ENCODE data around the gene GLB1L2. TPM values are rescaled to one million over a fixed set of nuclear protein-coding genes. Genes with fewer than 3 reads are reported as not detected.

Gene GLB1L2
- total and polyA plus RNA-seq, 2 donors = 1.5 to 8.1 TPM

DNA sequence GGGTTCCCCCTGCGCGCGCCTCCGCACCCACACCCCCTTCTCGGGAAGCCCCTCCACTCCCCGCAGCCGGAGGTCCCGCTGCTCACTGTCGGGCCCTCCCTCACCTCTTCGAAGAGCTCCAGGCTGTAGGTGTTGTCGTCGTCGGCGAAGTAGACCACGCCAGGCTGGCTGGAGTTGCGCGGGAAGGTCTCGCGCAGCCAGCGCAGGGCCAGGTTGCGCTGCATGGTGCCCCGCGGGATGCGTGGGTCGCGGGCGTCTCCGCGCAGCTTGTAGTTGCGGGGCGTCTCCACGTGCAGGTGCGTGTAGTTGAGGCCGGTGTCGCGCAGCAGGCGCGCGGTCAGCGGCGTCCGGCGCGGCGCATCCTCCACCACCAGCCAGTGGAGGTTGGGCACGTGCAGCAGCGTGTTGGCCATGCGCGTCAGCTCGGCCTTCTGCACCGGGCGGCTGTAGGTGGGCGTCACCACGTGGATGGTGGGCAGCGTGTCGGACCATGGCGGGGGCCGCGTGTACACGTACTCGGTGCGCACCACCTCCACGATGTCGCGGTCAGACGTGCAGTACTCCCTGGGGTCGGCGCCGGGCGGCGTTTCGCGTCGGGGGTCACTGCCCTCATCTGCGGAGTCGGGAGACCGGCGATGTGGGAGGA is 51.9 kb downstream of the GLB1L2 start:
- WGBS = 93% methylated on average over 78 of the region's 78 CpGs
- no peak overlapping the region for H3K4me3 ChIP-seq (ENCODE audit: low read depth, low read length)
- no peak for DNase-seq (ENCODE audit: extremely low spot score)
- no peaks in the 10 kb centered on the region for H3K36me3 ChIP-seq (ENCODE audit: insufficient read depth)
- no peaks in the 10 kb centered on the region for H3K4me1 ChIP-seq (ENCODE audit: insufficient read depth)
- H3K27ac ChIP-seq (ENCODE audit: low read depth) = no peak overlapping the region

DNA sequence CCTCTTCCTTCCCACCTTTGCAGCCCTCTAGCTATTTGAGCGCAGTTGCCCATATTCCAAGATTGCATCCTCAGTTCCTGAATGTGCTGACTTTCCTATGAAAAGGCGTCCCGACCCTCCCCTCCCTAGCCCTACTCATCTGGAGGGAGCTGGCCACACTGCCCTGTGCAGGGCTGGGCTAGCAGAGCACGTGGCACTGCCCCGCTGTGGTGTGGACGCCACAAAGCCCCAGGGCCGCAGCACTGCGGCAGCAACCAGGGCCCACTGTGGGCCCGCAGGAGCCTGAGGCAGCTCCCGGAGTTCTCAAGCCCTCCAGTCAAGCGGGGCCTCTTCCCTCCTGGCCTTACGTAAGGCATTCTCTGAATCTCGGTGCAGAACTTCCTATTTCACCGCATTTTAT is 52.6 kb downstream of the GLB1L2 start:
- Histone ChIP-seq H3K36me3 (ENCODE audit: insufficient read depth) (no peaks in the 10 kb centered on the region), H3K4me3 (ENCODE audit: low read depth, low read length) (no peak overlapping the region), H3K27ac (ENCODE audit: low read depth) (no peak overlapping the region), H3K4me1 (ENCODE audit: insufficient read depth) (no peaks in the 10 kb centered on the region)
- DNase-seq (ENCODE audit: extremely low spot score) = no peak
- 88% methylated on average over 14 of the region's 14 CpGs for WGBS

DNA sequence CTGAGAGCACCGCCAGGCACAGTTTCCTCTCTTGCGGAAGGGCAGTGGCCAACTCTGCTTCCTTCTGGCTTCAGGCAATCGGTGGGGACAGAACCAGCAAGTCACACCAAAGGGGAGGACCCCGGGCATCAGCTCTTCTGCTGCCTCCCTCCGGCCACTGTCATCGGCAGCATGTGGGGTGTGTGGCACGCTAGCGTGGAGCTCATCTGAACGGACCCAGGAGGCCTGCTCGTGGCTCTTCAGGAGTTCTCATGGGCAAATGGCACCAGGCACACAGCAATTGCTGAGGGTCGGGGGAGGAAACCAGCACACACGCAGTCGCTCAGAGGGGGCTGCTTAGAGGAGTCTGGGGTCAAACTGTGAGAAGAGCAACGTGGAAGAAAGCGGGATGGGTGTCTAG is 53.4 kb downstream of the GLB1L2 start:
- no peak overlapping the region for H3K4me3 ChIP-seq (ENCODE audit: low read depth, low read length)
- H3K36me3 ChIP-seq (ENCODE audit: insufficient read depth) = no peaks in the 10 kb centered on the region
- WGBS = 87% methylated on average over 15 of the region's 15 CpGs

DNA sequence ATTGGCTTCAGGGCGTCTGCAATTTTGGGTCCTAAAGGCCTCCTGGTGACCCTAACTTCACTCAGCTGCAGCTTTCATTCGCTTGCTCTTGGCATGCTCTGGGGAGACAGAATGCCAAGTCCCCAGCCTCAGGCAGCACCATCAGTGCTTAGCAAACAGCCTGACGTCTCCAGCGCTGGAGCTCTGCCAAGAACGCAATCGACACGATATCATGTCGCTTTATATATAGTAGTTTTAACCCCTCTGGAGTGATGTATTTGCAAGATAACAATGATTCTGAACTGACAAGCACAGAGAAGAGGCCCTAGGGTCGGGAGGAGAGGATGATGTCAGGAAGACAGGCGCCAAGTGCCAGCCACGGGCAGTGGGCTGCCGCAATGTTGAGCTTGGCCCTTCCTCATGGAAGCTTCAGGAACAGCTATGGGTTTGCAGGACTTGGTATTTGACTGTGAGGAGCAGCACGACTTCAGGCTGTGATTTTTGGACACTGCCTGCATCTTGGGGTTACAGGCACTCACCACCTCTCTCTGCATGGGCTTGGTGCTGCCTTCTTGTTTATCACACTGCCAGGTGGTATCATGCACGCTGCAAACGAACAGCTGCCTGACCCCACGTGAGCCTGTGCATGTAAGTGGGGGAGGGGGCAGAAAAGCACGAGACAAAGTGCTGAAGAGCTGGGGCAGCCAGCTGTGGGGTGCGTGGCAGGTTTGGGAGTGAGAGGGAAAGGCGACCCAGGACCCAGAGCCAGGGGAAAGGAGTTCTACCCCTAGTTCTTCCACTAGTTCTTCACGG is 54.2 kb downstream of the GLB1L2 start:
- DNase-seq (ENCODE audit: extremely low spot score) = peak; percentile 39
- Histone ChIP-seq H3K27ac (ENCODE audit: low read depth) (no peak overlapping the region), H3K4me1 (ENCODE audit: insufficient read depth) (no peaks in the 10 kb centered on the region), H3K4me3 (ENCODE audit: low read depth, low read length) (no peak overlapping the region), H3K36me3 (ENCODE audit: insufficient read depth) (no peaks in the 10 kb centered on the region)
- 28% methylated on average over 20 of the region's 20 CpGs for WGBS

More for the DNA sequence above, 53.4 kb downstream of the GLB1L2 start:
- Histone ChIP-seq H3K27ac (ENCODE audit: low read depth) (no peak overlapping the region), H3K4me1 (ENCODE audit: insufficient read depth) (no peaks in the 10 kb centered on the region)
- DNase-seq (ENCODE audit: extremely low spot score) = no peak

DNA sequence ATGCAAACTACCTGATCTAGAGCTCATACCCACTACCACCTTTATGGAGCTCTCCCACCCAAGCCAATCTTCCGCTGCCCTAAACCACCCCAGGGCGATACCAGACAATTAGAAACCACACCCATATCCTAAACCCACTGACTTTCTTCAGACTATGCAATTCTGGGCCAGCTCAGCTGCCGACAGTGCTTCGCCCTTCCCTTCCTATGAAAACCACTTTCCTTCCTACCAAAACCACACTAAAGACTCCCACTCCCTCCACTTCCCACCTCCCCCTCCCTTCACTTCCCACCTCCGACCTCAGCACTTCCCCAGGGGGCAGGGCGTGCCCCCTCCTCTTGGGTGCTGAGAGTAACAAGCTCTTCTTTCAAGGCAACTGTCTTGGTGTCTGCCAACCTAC is 55.2 kb downstream of the GLB1L2 start:
- 66% methylated on average over 6 of the region's 6 CpGs for WGBS
- Histone ChIP-seq H3K27ac (ENCODE audit: low read depth) (no peak overlapping the region), H3K36me3 (ENCODE audit: insufficient read depth) (no peaks in the 10 kb centered on the region), H3K4me1 (ENCODE audit: insufficient read depth) (no peaks in the 10 kb centered on the region), H3K4me3 (ENCODE audit: low read depth, low read length) (no peak overlapping the region)
- DNase-seq (ENCODE audit: extremely low spot score) = no peak

DNA sequence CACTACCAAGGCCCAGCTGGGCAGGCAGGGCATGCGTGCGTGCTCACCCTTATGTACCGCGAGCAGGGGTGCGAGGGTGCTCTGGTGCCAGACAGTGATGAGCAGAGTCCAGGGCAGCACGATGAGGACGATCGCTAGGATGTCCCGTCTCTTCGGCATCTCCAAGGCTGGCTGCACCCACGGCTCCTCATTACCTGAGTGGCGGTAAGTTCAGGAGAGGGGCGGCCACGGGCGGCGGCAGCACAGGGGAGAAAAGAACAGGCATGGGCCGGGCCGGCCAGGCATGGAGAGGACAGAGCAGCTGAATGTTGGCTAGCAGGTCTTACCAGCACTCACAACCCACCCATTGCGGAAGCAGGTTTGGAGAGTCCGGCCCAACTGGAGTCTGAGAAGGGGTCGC is 55.7 kb downstream of the GLB1L2 start:
- WGBS = 94% methylated on average over 21 of the region's 21 CpGs
- no peak for DNase-seq (ENCODE audit: extremely low spot score)
- no peak overlapping the region for H3K27ac ChIP-seq (ENCODE audit: low read depth)
- H3K4me1 ChIP-seq (ENCODE audit: insufficient read depth) = no peaks in the 10 kb centered on the region
- H3K36me3 ChIP-seq (ENCODE audit: insufficient read depth) = no peaks in the 10 kb centered on the region
- no peak overlapping the region for H3K4me3 ChIP-seq (ENCODE audit: low read depth, low read length)

DNA sequence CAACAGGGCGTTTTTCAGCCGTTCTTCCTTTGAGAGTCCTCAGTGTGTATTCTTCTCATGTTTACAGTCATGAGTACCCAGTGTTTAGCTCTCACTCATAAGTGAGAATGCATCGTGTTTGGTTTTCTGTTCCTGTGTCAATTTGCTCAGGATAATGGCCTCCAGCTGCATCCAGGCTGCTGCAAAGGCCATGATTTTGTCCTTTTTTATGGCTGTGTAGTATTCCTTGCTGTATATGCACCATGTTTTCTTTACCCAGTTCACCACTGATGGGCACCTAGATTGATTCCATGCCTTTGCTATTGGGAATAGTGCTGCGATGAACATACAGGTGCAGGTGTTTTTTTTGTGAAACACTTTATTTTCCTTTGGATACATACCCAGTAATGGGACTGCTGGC is 56.8 kb downstream of the GLB1L2 start:
- WGBS = 88% methylated on average over 4 of the region's 4 CpGs
- no peak for DNase-seq (ENCODE audit: extremely low spot score)
- Histone ChIP-seq H3K36me3 (ENCODE audit: insufficient read depth) (no peaks in the 10 kb centered on the region), H3K4me1 (ENCODE audit: insufficient read depth) (no peaks in the 10 kb centered on the region), H3K4me3 (ENCODE audit: low read depth, low read length) (no peak overlapping the region), H3K27ac (ENCODE audit: low read depth) (no peak overlapping the region)

DNA sequence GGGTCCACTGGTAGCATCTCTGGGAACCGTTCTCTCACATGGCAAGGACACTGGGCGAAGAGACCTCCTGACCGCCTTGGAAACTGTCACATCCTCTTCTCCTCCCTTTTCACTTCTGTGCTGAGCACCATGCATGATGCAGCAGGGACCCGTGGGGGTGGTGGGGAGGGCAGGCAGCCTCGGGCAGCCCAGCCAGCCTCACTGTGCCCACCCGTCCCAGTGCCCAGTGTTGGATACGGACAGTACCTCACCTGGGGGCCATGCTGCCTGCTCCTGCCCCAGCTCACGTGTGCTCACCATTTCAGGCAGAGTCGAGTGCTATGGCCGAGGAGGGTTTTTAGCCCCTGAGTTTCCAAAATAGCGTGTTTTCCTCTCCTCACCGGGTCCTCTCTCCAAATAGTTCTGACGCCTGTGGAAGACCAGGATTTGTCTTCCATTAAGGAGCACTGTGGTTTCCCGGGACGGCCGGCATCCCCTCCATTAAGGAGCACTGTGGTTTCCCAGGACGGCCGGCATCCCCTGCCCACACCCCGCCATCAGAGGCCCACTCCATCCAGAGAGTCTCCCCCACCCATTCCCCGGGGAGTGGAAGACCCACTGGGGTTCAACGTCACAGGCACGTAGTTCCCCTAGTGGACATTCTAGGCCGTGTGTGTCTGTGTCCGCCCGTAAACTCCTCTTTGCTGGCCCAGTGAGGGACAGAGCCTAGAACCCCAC is 57.8 kb downstream of the GLB1L2 start:
- no peak overlapping the region for H3K27ac ChIP-seq (ENCODE audit: low read depth)
- WGBS = 89% methylated on average over 25 of the region's 25 CpGs
- no peaks in the 10 kb centered on the region for H3K36me3 ChIP-seq (ENCODE audit: insufficient read depth)
- no peaks in the 10 kb centered on the region for H3K4me1 ChIP-seq (ENCODE audit: insufficient read depth)
- DNase-seq (ENCODE audit: extremely low spot score) = no peak
- H3K4me3 ChIP-seq (ENCODE audit: low read depth, low read length) = no peak overlapping the region

DNA sequence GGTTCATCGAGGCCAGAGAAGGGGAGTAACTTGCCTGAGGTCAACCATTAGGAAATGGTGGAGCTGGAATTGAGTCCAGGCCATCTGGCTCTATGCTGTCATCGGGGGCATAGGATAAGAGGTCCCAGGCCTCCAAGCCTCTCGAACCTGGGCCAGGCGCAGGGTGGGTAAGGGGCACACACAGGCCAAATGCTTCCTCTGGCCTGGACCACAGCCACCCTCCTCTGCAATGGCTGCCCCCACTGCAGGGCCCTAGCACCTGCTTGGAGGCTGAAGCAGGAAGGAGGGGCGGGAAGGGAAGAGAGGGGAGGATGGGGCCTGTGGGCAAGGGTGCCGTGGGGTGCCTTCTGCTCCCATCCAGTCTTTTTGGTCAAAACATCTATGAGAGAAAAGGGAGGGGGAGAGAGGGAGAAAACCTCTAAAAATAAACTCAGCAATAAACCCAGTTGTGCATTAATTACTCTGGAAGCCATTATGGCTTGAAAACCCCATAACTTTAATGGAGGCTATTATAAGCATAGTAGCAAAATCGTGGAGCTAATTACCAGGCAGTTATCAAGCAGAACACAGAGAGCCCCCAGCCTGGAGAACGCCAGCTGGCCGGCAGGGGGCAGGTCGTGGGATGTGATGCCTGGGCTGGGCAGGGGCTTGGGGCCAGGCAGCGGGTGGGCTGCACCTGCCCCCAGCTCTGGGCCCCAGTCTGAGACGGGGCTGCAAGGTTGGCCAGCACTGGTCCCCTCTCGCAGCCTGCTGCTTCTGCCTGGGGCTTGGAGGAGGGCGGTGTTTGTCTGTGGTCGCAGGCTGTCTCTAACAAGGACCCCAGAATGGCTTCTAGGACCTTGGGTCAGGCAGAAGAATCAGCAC is 59.1 kb downstream of the GLB1L2 start:
- no peaks in the 10 kb centered on the region for H3K36me3 ChIP-seq (ENCODE audit: insufficient read depth)
- H3K27ac ChIP-seq (ENCODE audit: low read depth) = no peak overlapping the region
- H3K4me3 ChIP-seq (ENCODE audit: low read depth, low read length) = no peak overlapping the region
- no peak for DNase-seq (ENCODE audit: extremely low spot score)
- no peaks in the 10 kb centered on the region for H3K4me1 ChIP-seq (ENCODE audit: insufficient read depth)
- WGBS = 76% methylated on average over 15 of the region's 15 CpGs

DNA sequence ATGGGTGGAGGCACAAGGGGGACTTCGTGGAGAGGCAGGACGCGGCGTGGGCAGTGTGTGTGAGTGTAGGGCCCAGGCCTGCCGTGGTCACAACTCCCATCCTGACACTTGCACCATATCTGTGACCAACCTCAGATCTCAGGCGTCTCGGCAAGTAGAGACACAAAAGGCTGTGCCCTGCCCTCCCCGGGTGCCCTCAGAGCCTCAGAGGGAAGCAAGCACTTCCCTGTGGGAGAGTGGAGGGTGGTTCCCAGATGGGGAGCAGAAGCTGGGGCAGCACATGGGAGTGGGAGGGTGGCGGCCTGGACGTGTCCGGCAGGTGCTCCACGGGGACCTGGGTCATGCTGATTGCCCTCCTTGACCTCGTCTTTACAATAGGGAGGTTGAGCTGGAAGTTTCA is 59.9 kb downstream of the GLB1L2 start:
- DNase-seq (ENCODE audit: extremely low spot score) = no peak
- WGBS = 88% methylated on average over 13 of the region's 13 CpGs
- H3K27ac ChIP-seq (ENCODE audit: low read depth) = no peak overlapping the region
- no peaks in the 10 kb centered on the region for H3K36me3 ChIP-seq (ENCODE audit: insufficient read depth)
- no peaks in the 10 kb centered on the region for H3K4me1 ChIP-seq (ENCODE audit: insufficient read depth)
- no peak overlapping the region for H3K4me3 ChIP-seq (ENCODE audit: low read depth, low read length)

DNA sequence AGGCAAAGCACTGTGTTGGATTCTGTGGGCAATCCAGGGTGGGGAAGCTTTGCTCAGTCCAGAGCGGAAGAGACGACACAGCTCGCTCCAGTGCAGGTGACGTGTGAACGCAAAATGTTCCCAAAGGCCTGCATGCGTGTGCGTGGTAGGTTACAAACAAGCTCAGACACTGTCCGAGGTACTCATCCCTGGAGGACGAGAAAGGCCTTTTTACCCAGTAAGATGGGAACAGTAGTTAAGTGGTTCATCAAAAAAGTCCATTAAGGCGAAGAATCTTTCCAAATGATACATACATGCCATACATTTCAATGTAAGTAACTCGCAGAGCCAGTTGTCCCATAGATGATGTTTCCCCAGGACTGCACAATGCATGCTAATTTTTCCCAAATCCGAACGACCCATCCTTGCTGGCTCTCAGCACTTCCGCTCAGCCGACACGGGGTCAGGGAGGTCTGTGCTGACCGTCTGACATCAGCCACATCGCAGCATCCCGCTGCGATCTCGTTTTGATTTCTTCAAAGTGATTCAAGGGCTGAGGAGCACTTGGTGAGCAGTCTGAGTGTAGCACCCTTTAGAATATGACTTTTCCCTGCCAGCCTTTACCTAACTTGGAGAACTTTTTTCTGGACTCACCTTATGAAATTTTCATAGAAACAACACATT is 61.3 kb downstream of the GLB1L2 start:
- no peak overlapping the region for H3K4me3 ChIP-seq (ENCODE audit: low read depth, low read length)
- no peak for DNase-seq (ENCODE audit: extremely low spot score)
- no peak overlapping the region for H3K27ac ChIP-seq (ENCODE audit: low read depth)
- 80% methylated on average over 21 of the region's 21 CpGs for WGBS
- H3K4me1 ChIP-seq (ENCODE audit: insufficient read depth) = no peaks in the 10 kb centered on the region
- no peaks in the 10 kb centered on the region for H3K36me3 ChIP-seq (ENCODE audit: insufficient read depth)

DNA sequence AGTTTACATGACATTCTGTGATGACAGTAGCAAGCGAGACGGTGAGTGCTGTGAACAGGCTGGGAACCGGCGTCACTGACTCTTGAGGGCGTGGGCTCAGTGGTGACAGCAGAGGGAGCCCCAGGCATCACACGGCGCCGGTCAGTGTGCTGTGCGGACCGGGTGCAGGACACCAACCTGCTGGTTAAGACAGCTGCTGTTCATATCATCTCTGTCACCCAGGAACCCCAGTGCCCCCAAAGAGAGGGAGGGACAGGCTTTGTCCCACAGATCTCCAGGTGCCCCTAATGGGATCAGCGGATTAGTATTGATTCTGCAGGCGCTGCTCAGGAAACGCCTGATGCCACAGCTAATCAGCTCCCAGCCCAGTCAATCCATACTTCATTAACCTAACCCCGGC is 61.9 kb downstream of the GLB1L2 start:
- no peak for DNase-seq (ENCODE audit: extremely low spot score)
- no peaks in the 10 kb centered on the region for H3K36me3 ChIP-seq (ENCODE audit: insufficient read depth)
- no peaks in the 10 kb centered on the region for H3K4me1 ChIP-seq (ENCODE audit: insufficient read depth)
- no peak overlapping the region for H3K27ac ChIP-seq (ENCODE audit: low read depth)
- 33% methylated on average over 14 of the region's 14 CpGs for WGBS
- no peak overlapping the region for H3K4me3 ChIP-seq (ENCODE audit: low read depth, low read length)

DNA sequence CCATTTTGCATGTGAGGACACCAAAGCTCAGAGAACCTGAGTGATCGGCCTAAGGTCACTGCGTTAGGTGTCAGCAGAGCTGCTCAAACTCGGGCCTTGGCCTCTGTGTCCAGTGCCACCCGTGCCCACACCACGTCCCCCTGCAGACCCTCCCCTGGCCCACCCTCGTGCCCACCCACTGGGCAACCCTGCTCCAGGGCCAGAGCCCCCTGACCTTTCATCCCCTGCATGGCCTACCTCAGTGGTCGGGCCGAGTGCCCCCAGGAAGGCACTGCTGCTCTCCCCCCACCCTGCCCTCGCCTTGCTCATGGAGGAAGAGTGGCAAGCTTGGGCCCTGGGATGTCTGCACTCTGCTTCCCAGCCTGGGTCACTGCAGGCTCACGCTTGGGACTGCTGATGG is 62.5 kb downstream of the GLB1L2 start:
- WGBS = 86% methylated on average over 10 of the region's 10 CpGs
- H3K4me1 ChIP-seq (ENCODE audit: insufficient read depth) = no peaks in the 10 kb centered on the region
- H3K27ac ChIP-seq (ENCODE audit: low read depth) = no peak overlapping the region
- H3K36me3 ChIP-seq (ENCODE audit: insufficient read depth) = no peaks in the 10 kb centered on the region
- DNase-seq (ENCODE audit: extremely low spot score) = no peak
- H3K4me3 ChIP-seq (ENCODE audit: low read depth, low read length) = no peak overlapping the region

All from urinary bladder (tissue), 4 donors.